GM19372 (cell line): ENCODE results near the gene MINPP1.

Experiments
- ATAC-seq: cut with Tn5 transposase; IDR thresholded peaks from one replicate; pipeline ENCODE4 v1.9.1; 2021; ENCODE audit warnings: mild to moderate bottlenecking, low read depth, moderate library complexity; ENCODE audit not compliant: unreplicated experiment

The MINPP1 gene

GRCh38 chr10:87518937-87519336, 14.2 kb downstream of the MINPP1 start:
- ATAC-seq: no peak

DNA sequence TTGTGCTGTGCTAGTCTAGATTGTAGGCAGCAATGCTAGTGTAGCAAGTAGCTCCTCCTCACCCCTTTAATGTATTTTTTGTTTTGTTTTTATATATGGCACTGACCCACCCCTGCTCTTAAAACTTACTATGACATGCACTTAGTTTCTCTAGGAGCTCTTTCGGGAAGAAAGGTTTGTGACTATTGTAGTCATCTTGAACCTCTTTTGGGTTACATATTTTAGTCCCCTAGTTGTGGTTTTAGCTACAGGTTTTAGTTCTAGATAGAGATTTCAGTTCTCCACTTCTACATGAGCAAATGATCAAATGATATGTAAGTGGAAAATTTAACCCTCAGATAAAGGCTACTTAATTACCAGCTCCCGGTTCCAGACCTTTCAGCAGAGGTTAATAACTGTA, 14.9 kb downstream of the MINPP1 start:
- ATAC-seq: no peak

DNA sequence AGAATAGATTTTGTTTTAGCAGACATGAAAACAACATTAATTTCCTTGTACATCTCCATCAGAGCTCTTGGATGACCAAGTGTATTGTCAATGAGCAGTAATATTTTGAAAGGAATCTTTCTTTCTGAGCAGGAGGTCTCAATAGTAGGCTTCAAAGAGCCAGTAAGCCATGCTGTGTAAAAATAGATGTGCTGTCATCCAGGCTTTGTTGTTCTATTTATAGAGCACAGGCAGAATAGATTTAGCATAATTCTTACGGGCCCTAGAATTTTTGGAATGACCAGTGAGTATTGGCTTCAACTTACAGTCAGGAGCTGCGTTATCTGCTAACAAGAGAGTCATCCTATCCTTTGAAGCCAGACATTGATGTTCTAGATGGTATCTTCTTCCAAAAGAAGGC, 19.0 kb downstream of the MINPP1 start:
- no peak for ATAC-seq

DNA sequence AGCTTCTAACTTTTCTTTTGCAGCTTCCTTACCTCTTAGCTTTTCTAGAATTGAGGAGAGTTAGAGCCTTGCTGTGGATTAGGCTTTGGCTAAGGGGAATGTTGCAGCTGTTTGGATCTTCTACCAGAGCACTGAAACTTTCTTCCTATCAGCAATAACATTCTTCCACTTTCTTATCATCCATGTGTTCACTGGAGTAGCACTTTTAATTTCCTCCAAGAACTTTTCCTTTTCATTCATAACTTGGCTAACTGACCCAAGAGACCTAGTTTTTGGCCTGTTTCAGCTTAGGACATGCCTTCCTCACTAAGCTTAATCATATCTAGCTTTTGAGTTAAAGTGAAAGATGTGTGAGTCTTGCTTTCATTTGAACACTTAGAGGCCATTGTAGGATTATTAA, 19.6 kb downstream of the MINPP1 start:
- ATAC-seq: no peak

- ATAC-seq: no peak
These were observed 27.4 kb downstream of the MINPP1 start for GRCh38 chr10:87531908-87532622.

GRCh38 chr10:87532696-87533095, 28.0 kb downstream of the MINPP1 start:
- ATAC-seq: no peak

DNA sequence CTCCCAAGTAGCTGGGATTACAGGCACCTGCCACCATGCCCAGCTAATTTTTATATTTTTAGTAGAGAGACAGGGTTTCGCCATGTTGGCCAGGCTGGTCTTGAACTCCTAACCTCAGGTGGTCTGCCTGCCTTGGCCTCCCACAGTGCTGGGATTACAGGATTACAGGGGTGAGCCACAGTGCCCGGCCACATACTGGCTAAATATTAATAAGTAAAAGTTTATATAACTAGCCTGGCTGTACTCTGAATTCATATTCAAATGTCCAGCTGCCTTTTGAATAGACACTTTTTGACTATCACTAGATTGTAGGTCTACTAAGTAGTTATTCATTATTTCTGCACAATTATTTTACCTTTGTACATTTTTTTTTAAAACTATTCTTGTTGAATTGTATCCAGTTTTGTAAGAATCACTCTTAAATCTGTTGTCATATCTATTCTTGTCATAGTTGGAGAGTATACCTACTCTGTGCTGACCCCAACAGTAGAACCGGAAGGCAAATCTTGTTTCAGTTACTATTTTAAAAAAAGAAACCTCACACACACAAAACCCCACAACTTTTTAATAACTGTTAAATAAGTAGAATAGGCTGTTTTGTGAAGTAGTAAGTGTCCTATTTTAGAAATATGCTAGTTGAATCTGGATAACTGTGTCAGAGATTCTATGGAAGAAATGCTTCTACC, 29.6 kb downstream of the MINPP1 start:
- no peak for ATAC-seq

- ATAC-seq: no peak
These were observed 33.7 kb downstream of the MINPP1 start for GRCh38 chr10:87538092-87539015.

GRCh38 chr10:87541114-87541513, 36.4 kb downstream of the MINPP1 start:
- no peak for ATAC-seq

- no peak for ATAC-seq
These were observed 40.0 kb downstream of the MINPP1 start for GRCh38 chr10:87544721-87545120.

DNA sequence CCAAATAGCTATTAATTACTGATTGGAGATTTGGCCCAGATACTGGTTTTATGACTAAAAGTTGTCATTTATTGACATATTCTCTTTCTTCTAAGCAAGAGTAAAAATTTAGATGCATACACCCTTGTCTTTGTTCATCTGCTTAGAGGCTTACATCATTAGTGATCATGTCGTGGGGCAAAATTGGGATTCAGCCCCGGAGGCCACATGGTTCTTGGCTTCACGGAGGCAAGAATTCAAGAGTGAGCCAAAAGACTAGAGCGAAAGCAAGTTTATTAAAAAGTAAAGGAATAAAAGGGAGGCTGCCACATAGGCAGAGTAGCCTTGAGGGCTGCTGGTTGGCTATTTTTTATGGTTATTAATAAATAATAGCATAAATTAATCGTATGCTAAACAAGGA, 41.1 kb downstream of the MINPP1 start:
- ATAC-seq: no peak

DNA sequence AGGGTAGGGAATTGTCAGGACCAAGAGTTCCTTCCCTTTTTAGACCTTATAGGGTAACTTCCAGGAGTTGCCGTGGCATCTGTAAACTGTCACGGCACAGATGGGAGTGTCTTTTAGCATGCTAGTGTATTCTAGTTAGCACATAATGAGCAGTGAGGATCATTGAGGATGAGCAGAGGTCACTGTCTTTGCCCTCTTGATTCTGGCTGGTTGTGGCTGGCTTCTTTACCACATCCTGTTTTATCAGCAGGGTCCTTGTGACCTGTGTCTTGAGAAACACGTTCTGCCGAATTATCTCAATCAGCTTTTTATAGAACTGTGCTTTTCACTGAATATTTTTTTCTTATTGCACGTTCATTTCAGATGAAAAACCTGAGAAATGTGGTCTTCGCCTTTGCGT, 41.5 kb downstream of the MINPP1 start:
- ATAC-seq: peak; percentile 62

GRCh38 chr10:87546971-87547413, 42.3 kb downstream of the MINPP1 start:
- ATAC-seq: no peak

- ATAC-seq: no peak
These were observed 43.1 kb downstream of the MINPP1 start for GRCh38 chr10:87547734-87548311.

DNA sequence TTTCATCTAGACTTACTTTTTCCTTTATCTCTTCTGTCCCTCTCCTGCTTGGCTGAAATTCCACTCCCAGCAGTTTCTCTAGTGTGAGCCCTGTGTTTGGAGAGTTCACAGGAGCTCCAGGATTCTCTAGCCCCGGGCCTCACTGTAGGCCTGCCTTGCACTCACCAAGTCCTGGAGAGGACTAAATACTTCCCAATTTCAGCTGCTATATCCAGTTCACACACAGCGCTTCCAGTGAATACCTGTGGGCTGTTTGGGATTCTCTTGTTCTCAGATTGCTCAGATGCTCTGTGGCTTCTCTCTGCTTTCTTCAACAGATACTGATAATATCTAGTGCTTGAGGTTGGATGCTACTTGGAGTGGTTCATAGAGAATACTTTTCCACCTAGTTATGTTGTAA, 46.0 kb downstream of the MINPP1 start:
- no peak for ATAC-seq

DNA sequence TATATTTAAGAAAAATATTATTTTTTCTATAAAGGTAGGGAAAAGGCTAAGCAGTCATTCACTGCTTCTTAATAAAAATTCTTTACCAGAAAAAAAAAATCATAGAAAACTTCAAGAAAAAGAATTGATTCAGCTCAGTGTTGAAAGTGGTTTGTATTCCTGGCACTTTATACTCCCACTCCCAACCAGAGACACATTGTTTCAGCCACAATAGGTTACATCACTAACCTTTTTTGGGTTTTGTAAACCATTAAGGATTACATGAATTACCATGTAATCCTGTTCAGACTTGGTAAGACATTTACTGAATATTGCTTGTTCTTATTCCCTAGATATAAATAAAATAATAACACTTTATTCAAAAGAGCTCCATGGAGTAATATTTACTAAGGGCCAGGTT, 46.6 kb downstream of the MINPP1 start:
- no peak for ATAC-seq

DNA sequence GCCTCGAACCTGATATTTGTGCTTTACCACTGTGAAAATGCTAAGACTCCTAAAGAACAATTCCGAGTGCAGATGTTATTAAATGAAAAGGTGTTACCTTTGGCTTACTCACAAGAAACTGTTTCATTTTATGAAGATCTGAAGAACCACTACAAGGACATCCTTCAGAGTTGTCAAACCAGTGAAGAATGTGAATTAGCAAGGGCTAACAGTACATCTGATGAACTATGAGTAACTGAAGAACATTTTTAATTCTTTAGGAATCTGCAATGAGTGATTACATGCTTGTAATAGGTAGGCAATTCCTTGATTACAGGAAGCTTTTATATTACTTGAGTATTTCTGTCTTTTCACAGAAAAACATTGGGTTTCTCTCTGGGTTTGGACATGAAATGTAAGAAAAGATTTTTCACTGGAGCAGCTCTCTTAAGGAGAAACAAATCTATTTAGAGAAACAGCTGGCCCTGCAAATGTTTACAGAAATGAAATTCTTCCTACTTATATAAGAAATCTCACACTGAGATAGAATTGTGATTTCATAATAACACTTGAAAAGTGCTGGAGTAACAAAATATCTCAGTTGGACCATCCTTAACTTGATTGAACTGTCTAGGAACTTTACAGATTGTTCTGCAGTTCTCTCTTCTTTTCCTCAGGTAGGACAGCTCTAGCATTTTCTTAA, 47.7 kb downstream of the MINPP1 start:
- ATAC-seq: no peak

DNA sequence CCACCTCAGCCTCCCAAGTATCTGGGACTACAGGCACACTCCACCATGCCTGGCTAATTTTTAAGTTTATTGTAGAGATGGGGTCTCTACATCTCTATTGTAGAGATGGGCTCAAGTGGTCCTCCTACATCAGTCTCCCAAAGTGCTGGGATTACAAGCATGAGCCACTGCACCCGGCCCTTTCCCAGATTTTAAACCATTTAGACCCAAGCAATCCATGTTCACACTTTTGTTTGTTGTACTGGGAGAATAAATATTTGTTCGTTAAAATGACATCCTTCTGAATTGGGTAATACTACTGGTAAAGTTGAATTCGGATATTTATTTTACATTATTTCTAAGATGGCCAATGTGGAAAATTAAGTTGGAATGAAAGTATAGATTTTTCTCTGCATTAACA, 52.7 kb downstream of the MINPP1 start:
- no peak for ATAC-seq

GRCh38 chr10:87558333-87558732, 53.6 kb downstream of the MINPP1 start:
- ATAC-seq: no peak

DNA sequence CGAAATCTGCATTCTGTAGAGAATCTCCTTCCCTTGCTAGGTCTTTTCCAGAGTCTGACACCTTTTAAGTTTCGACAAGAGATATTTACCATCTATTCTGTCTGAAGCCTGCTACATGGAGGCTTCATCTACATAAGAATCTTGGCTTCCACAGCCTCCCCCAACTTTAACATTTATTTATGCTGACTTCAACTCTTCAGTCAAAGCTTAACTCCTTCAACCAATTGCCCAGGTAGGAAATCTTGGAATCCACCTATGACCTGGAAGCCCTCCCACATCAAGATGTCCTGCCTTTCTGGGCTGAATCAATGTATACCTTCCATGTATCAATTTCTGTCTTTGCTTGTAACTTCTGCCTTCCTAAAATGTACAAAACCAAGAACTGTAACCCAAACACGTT, 54.7 kb downstream of the MINPP1 start:
- no peak for ATAC-seq
